ENCODE results near the gene FGF12. TPM values are rescaled to one million over a fixed set of nuclear protein-coding genes. Genes with fewer than 3 reads are reported as not detected.

The FGF12 gene
- total RNA-seq, 1 donor from 2014 or later = not detected

DNA sequence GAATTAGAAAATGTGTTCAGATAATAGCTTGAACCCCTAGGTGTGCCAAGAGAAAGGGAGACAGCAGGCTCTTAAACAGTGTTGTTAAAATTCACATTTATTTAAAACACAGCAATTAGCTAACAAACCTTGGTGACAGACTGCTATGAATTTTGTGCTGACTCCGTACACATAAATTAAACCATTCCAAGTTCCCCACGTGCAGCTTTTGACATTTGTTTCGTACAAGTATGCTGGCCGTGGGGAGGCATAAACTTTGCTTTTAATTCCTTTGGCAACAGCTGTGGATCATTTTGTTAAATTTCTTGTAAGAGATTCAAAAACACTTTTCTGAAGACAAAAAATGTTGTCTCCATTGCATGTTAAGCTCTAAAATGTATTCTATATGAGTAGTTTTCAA lies 465.3 kb downstream of the FGF12 start:
- Mint-ChIP-seq H3K9me3 (no peaks in the 10 kb centered on the region), H3K36me3 (ENCODE audit: low read depth) (no peaks in the 10 kb centered on the region), H3K4me1 (ENCODE audit: low read depth) (no peaks in the 10 kb centered on the region), H3K27me3 (ENCODE audit: insufficient read depth) (no peaks in the 10 kb centered on the region), H3K4me3 (no peak overlapping the region), H3K27ac (no peak overlapping the region)
- DNase-seq (ENCODE audit: low spot score) = no peak
- intact Hi-C loops (cut with micrococcal nuclease) = no loop called here

DNA sequence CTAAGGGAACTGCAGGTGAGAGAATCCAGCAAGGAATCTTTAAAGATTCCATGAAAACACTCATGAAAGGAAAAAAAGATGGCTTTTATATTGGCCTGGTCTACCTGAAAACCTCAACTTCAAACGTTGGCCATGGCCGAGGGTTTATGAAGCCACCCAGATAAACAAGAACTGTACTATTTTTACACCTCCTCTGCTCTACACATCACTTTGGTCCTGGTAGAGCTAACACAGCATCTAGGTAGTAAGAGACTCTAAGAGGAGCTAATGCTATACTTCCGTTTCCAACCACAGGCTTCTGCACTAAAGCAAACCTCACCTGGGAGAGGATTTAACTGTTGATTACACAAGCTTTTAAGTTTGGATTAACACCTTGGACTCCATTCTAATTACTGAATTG lies 466.2 kb downstream of the FGF12 start:
- H3K36me3 Mint-ChIP-seq (ENCODE audit: low read depth) = no peaks in the 10 kb centered on the region
- H3K9me3 Mint-ChIP-seq = no peaks in the 10 kb centered on the region
- no peak for DNase-seq (ENCODE audit: low spot score)
- no peak overlapping the region for H3K27ac Mint-ChIP-seq
- intact Hi-C loops (cut with micrococcal nuclease) = no loop called here
- no peak overlapping the region for H3K4me3 Mint-ChIP-seq
- H3K4me1 Mint-ChIP-seq (ENCODE audit: low read depth) = no peaks in the 10 kb centered on the region
- no peaks in the 10 kb centered on the region for H3K27me3 Mint-ChIP-seq (ENCODE audit: insufficient read depth)

DNA sequence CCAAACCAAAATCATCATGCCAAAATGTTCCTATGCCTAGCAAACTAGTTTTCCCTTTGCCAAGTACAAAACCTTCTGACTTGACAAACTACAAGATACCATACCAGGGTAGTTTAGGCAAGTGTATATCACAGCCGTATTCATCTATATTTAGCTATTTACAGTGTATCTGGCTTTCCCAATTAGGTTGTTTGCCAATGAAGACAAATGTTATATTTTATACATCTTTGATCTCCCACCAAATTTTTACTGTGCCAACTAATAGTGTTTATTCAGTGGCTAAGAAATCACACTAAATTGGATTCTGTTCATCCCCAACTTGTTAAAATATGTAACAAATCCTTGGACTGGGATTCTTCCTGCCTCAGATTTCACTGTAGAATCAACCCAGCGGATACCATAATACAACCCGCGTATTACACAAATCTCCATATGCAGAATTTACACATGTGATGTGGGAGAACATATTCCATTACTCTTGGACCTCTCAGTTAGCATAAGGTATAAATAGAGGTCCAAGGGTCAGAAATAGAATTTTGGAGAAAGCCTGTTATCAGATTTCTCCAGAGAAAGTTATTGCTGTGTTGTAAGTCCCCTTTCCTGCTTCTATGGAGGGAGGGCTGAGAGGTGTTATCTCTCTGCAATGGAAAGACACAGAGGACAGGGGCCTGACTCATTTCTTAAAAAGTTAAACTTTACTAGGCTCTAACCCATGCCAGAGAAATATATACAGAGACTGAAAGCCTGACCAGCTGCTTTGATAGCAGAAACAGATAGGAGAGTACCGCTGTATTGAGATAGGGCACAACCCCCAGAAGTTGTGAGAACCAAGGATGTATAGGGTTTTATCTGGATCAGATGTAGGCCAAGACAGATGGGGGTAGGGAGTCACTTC lies 467.0 kb downstream of the FGF12 start:
- no peaks in the 10 kb centered on the region for H3K36me3 Mint-ChIP-seq (ENCODE audit: low read depth)
- no peaks in the 10 kb centered on the region for H3K27me3 Mint-ChIP-seq (ENCODE audit: insufficient read depth)
- intact Hi-C loops (cut with micrococcal nuclease) = no loop called here
- H3K4me3 Mint-ChIP-seq = no peak overlapping the region
- no peaks in the 10 kb centered on the region for H3K4me1 Mint-ChIP-seq (ENCODE audit: low read depth)
- DNase-seq (ENCODE audit: low spot score) = no peak
- no peaks in the 10 kb centered on the region for H3K9me3 Mint-ChIP-seq
- H3K27ac Mint-ChIP-seq = no peak overlapping the region

- no peaks in the 10 kb centered on the region for H3K9me3 Mint-ChIP-seq
- no peak overlapping the region for H3K4me3 Mint-ChIP-seq
- no peak overlapping the region for H3K27ac Mint-ChIP-seq
- intact Hi-C loops (cut with micrococcal nuclease) = no loop called here
- no peaks in the 10 kb centered on the region for H3K4me1 Mint-ChIP-seq (ENCODE audit: low read depth)
- no peaks in the 10 kb centered on the region for H3K36me3 Mint-ChIP-seq (ENCODE audit: low read depth)
- no peaks in the 10 kb centered on the region for H3K27me3 Mint-ChIP-seq (ENCODE audit: insufficient read depth)
- DNase-seq (ENCODE audit: low spot score) = no peak
Observed at GRCh38 chr3:192259661-192260060, 467.7 kb downstream of the FGF12 start.

GRCh38 chr3:192258721-192259120 lies 468.6 kb downstream of the FGF12 start:
- Mint-ChIP-seq H3K4me3 (no peak overlapping the region), H3K27me3 (ENCODE audit: insufficient read depth) (no peaks in the 10 kb centered on the region), H3K4me1 (ENCODE audit: low read depth) (no peaks in the 10 kb centered on the region), H3K36me3 (ENCODE audit: low read depth) (no peaks in the 10 kb centered on the region), H3K9me3 (no peaks in the 10 kb centered on the region), H3K27ac (no peak overlapping the region)
- intact Hi-C loops (cut with micrococcal nuclease) = no loop called here
- no peak for DNase-seq (ENCODE audit: low spot score)

DNA sequence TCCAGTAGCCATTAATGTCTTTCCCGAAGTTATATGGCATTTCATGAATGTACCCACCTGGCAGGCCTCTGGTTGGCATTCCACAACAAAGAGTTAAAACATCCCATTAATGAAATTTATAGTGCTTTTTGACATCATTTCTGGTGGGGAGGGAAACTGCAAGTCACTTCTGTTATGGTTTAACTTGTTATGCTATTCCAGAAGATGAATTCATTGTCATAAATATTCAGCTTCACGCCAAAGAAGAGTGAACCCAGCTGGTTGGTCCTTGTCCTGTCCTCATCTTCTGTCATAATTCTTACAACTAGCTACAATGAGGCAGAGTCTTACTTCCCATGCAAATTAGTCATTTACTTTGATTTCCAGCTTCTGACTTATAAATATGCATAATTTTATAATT lies 471.5 kb downstream of the FGF12 start:
- Mint-ChIP-seq H3K27me3 (ENCODE audit: insufficient read depth) (no peaks in the 10 kb centered on the region), H3K36me3 (ENCODE audit: low read depth) (no peaks in the 10 kb centered on the region), H3K4me1 (ENCODE audit: low read depth) (no peaks in the 10 kb centered on the region)

DNA sequence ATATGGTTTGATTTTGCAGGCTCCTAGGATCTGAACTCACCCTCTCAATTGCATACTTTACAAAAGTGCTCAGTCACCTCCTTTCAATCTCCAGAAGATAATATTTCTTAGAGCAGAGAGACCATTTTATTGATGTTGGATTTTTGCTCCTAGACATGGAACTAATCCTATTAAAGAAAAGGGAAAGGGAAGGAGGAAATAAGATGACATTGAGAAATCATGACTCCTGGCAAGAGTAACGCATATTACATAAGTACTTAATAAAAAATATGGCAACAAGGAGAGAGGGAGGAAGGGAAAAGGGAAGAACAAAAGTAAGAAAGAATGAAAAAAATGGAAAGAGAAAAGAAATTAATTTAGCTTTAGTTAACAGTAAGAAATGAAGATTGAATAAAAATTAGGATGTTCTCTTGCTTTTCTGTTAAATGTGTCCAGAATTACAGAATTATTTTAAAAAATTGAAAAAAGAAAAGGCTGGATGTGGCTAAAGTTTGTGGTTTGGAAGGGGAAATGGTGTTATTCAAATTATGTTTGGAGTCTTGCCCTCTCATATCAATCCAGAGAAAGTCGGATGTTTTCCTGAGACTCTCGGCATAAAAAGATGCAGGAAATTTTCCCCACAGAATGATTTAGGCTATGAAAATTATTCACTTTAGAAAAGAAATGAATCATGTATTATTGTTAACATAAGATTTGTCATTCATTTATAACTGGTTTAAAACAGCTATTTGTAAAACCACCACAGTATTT lies 474.0 kb downstream of the FGF12 start:
- H3K4me1 Mint-ChIP-seq (ENCODE audit: low read depth) = no peaks in the 10 kb centered on the region
- H3K36me3 Mint-ChIP-seq (ENCODE audit: low read depth) = no peaks in the 10 kb centered on the region
- H3K27ac Mint-ChIP-seq = no peak overlapping the region
- DNase-seq (ENCODE audit: low spot score) = no peak
- H3K9me3 Mint-ChIP-seq = no peaks in the 10 kb centered on the region
- intact Hi-C loops (cut with micrococcal nuclease) = no loop called here
- no peak overlapping the region for H3K4me3 Mint-ChIP-seq
- no peaks in the 10 kb centered on the region for H3K27me3 Mint-ChIP-seq (ENCODE audit: insufficient read depth)

More for the DNA sequence above, 471.5 kb downstream of the FGF12 start:
- no peak for DNase-seq (ENCODE audit: low spot score)
- no peaks in the 10 kb centered on the region for H3K9me3 Mint-ChIP-seq
- no peak overlapping the region for H3K4me3 Mint-ChIP-seq
- intact Hi-C loops (cut with micrococcal nuclease) = no loop called here
- no peak overlapping the region for H3K27ac Mint-ChIP-seq

DNA sequence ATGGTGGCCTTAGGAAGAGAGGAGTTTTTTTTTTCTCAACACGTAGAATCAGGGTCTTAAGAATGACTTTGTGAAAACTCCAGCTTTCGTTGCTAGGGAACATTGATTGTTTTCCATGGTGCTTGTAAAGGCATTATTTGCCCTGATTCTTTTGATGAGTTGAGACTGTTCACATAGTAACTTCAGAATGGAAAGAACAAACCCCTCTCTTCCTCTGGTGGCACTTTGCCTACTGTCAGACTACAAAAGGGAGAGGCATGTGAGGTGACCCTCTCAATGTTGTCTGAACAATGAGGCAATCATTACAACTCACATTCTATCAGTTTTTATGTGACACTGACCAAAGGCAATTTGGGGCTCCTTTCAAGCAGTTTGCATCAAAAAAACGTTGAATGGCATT lies 477.8 kb downstream of the FGF12 start:
- intact Hi-C loops (cut with micrococcal nuclease) = no loop called here
- Mint-ChIP-seq H3K36me3 (ENCODE audit: low read depth) (no peaks in the 10 kb centered on the region), H3K9me3 (no peaks in the 10 kb centered on the region), H3K27me3 (ENCODE audit: insufficient read depth) (no peaks in the 10 kb centered on the region), H3K27ac (no peak overlapping the region), H3K4me1 (ENCODE audit: low read depth) (no peaks in the 10 kb centered on the region), H3K4me3 (no peak overlapping the region)
- DNase-seq (ENCODE audit: low spot score) = no peak

DNA sequence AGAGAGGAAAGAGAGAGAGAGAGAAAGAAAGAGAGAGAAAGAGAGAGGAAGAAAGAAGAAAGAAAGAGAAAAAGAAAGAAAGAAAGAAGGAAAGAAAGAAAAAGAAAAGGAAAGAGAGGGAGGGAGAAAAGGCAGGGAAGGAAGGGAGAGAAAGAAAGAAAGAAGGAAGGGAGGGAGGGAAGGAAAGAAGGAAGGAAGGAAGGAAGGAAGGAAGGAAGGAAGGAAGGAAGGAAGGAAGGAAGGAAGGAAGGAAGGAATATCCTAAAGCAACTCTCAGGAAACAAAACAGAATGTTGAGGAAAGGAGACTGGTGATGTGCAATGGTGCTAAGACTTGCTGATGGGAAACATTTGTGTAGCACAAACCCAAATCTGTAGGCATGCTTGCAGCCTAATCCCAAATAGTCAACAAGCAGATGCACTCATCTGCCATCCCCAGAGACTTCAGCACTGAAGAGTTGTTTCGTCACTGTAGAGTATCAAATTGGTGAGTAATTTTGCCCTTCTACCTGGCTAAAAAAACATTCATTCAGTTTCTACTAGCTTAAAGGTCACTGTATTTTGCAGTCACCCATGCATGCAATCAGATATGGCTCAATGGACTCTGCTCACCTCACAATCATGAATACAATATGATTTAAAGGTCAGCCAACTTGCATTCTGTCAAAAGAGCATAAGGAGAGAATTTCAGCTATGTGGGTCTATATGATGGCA lies 480.3 kb downstream of the FGF12 start:
- H3K27me3 Mint-ChIP-seq (ENCODE audit: insufficient read depth) = no peaks in the 10 kb centered on the region
- H3K27ac Mint-ChIP-seq = no peak overlapping the region
- H3K4me1 Mint-ChIP-seq (ENCODE audit: low read depth) = no peaks in the 10 kb centered on the region
- no peak for DNase-seq (ENCODE audit: low spot score)
- H3K4me3 Mint-ChIP-seq = no peak overlapping the region
- no peaks in the 10 kb centered on the region for H3K36me3 Mint-ChIP-seq (ENCODE audit: low read depth)
- intact Hi-C loops (cut with micrococcal nuclease) = no loop called here
- H3K9me3 Mint-ChIP-seq = no peaks in the 10 kb centered on the region

DNA sequence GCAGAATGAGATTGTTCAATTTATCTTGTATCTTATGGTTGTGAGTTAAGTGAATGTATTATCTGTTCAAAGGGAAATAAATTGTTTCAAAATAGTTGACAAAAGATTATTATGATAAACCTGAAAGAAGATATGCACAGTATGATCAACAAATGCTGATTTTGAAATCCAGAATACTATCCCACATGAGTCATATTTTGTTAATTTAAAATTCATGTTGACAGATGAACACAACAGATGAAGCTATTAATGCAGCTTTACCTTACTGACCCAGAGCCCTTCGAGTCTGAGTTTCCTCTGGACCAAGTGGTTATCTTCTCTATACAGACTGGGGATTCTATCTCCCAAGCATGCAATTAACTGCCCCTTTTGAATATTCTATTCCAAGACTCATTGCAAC lies 482.8 kb downstream of the FGF12 start:
- DNase-seq (ENCODE audit: low spot score) = no peak
- Mint-ChIP-seq H3K36me3 (ENCODE audit: low read depth) (no peaks in the 10 kb centered on the region), H3K4me1 (ENCODE audit: low read depth) (no peaks in the 10 kb centered on the region), H3K9me3 (no peaks in the 10 kb centered on the region), H3K4me3 (no peak overlapping the region), H3K27me3 (ENCODE audit: insufficient read depth) (no peaks in the 10 kb centered on the region), H3K27ac (no peak overlapping the region)
- intact Hi-C loops (cut with micrococcal nuclease) = no loop called here

DNA sequence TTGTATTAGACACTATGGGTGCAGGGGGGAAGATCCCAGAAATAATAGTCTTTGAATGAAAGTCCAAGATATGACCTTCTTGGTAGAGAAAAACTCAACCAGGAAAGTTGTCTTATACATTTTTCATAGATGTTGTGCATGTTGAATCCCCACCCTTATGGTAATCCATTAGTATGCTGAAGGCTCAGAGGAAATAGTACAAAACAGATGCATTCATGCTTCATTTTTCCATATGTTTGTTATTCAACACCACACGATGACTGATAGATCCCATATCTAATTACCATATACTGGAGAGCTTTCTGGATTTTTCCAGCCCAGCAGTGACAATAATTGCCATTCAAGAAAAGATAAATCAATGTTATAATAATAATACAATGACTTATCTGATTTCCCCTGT lies 487.4 kb downstream of the FGF12 start:
- H3K4me1 Mint-ChIP-seq (ENCODE audit: low read depth) = no peaks in the 10 kb centered on the region
- no peaks in the 10 kb centered on the region for H3K27me3 Mint-ChIP-seq (ENCODE audit: insufficient read depth)
- DNase-seq (ENCODE audit: low spot score) = no peak
- H3K4me3 Mint-ChIP-seq = no peak overlapping the region
- no peak overlapping the region for H3K27ac Mint-ChIP-seq
- intact Hi-C loops (cut with micrococcal nuclease) = no loop called here
- no peaks in the 10 kb centered on the region for H3K9me3 Mint-ChIP-seq
- H3K36me3 Mint-ChIP-seq (ENCODE audit: low read depth) = no peaks in the 10 kb centered on the region

GRCh38 chr3:192237992-192238608 lies 489.2 kb downstream of the FGF12 start:
- Mint-ChIP-seq H3K36me3 (ENCODE audit: low read depth) (no peaks in the 10 kb centered on the region), H3K4me3 (no peak overlapping the region), H3K9me3 (no peaks in the 10 kb centered on the region), H3K27me3 (ENCODE audit: insufficient read depth) (no peaks in the 10 kb centered on the region), H3K4me1 (ENCODE audit: low read depth) (no peaks in the 10 kb centered on the region), H3K27ac (no peak overlapping the region)
- DNase-seq (ENCODE audit: low spot score) = no peak
- intact Hi-C loops (cut with micrococcal nuclease) = no loop called here

DNA sequence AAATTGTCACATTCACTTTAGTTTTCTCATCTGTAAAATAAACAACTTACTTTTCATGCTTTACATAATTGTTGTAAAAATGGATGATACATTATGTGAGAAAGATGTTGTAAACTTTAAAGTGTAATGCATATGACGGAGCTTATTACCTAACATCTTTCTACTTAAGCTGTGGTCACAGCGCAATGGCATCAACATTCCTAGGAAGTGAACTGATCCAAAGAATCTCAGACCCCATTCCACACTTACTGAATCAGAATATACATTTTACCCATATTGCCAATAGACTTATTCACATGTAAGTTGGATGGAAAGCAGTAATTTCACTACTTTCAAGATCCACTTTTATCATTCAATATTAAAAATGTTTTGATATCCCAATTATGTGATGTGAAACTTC lies 497.5 kb downstream of the FGF12 start:
- Mint-ChIP-seq H3K36me3 (ENCODE audit: low read depth) (no peaks in the 10 kb centered on the region), H3K4me3 (no peak overlapping the region), H3K27ac (no peak overlapping the region), H3K27me3 (ENCODE audit: insufficient read depth) (no peaks in the 10 kb centered on the region), H3K9me3 (no peaks in the 10 kb centered on the region), H3K4me1 (ENCODE audit: low read depth) (no peaks in the 10 kb centered on the region)
- intact Hi-C loops (cut with micrococcal nuclease) = no loop called here
- no peak for DNase-seq (ENCODE audit: low spot score)

Data from activated T-helper 1 cell treated with anti-CD3 and anti-CD28 coated beads, Interleukin-12 subunit alpha, Interleukin-12 subunit beta, Interleukin-2, Interleukin-4 antibody, amounts not matched to agents 30 ng/mL and 10 ng/mL and 1 ng/mL, durations not matched to agents 14 hours and 24 hours and 36 hours (primary cell).